K562 (cell line): Measurements from ENCODE around the gene C18orf32. TPM values are rescaled to one million over a fixed set of nuclear protein-coding genes. Genes with fewer than 3 reads are reported as not detected.

Source experiments
- ATF6 ChIP-seq: sonication (generic); formaldehyde crosslinking; IDR thresholded peaks from 2 replicates; pipeline ENCODE4 v1.4.0; 2020; ENCODE audit warnings: mild to moderate bottlenecking, missing genetic modification reagents
- CEBPB ChIP-seq: fragments of 450-650 bp; IDR thresholded peaks from 2 replicates; pipeline ENCODE4 v1.6.1; 2016; ENCODE audit warnings: missing genetic modification characterization, missing compliant biosample characterization
- EP300 ChIP-seq: IDR thresholded peaks from 2 replicates; pipeline ENCODE4 v1.6.1; 2012; ENCODE audit warnings: low read length, improper control_type of control experiment
- KDM5B ChIP-seq: fragments of 200-600 bp; sonication (generic); IDR thresholded peaks from 2 replicates; pipeline ENCODE4 v1.6.1; 2012; ENCODE audit warnings: low read depth, mild to moderate bottlenecking, moderate library complexity, low read length, control low read depth, inconsistent platforms; ENCODE audit not compliant: insufficient replicate concordance
- PPARD ChIP-seq: fragments of 250-450 bp; sonication (Bioruptor Pico); IDR thresholded peaks from 2 replicates; pipeline ENCODE4 v1.8.0; 2022; ENCODE audit warnings: inconsistent platforms, mild to moderate bottlenecking, moderate library complexity
- RAD51 ChIP-seq: fragments of 450-650 bp; IDR thresholded peaks from 2 replicates; pipeline ENCODE4 v1.7.1; 2016; ENCODE audit warnings: low read depth, mild to moderate bottlenecking, borderline replicate concordance
- RREB1 ChIP-seq: fragments of 250-450 bp; sonication (Bioruptor Pico); IDR thresholded peaks from 2 replicates; pipeline ENCODE4 v1.4.0; 2020
- TAL1 ChIP-seq: fragments of 450-650 bp; IDR thresholded peaks from 2 replicates; pipeline ENCODE4 v1.6.1; 2016; ENCODE audit warnings: mild to moderate bottlenecking
- TARDBP ChIP-seq: fragments of 450-650 bp; IDR thresholded peaks from 2 replicates; pipeline ENCODE4 v1.6.1; 2016
- TCFL5 ChIP-seq: fragments of 250-450 bp; sonication (Bioruptor Pico); conservative IDR thresholded peaks from 2 replicates; pipeline ENCODE4 v1.6.1; 2021; ENCODE audit warnings: mild to moderate bottlenecking, moderate library complexity, matching md5 sums
- TOE1 ChIP-seq, 2 experiments: fragments of 450-650 bp in 1 of 2; sonication (generic) in 1 of 2; formaldehyde crosslinking in 1 of 2; IDR thresholded peaks; 2 replicates each; pipeline versions ENCODE4 v1.7.1 to v1.8.0; 2016 to 2022; ENCODE audit warnings: borderline replicate concordance in 2 of 2, mild to moderate bottlenecking in 2 of 2, antibody characterized with exemption in 1 of 2, inconsistent platforms in 1 of 2, low read depth in 1 of 2, missing genetic modification reagents in 1 of 2, moderate library complexity in 1 of 2
- TSHZ1 ChIP-seq: fragments of 250-450 bp; sonication (Bioruptor Pico); IDR thresholded peaks from 2 replicates; pipeline ENCODE4 v1.4.0; 2020; ENCODE audit warnings: mild to moderate bottlenecking, moderate library complexity
- U2AF2 ChIP-seq: fragments of 200-400 bp; formaldehyde crosslinking; optimal IDR thresholded peaks from 2 replicates; pipeline ENCODE3; 2017; ENCODE audit warnings: low read depth, mild to moderate bottlenecking, low read length
- ZNF24 ChIP-seq: fragments of 450-650 bp; IDR thresholded peaks from 2 replicates; pipeline ENCODE4 v1.6.1; 2016
- ZNF668 ChIP-seq: fragments of 250-450 bp; sonication (Bioruptor Pico); IDR thresholded peaks from 2 replicates; pipeline ENCODE4 v1.8.0; 2022; ENCODE audit warnings: mild to moderate bottlenecking, inconsistent platforms
- polyA plus RNA-seq, 8 experiments: library from polyadenylated mRNA; depleted of rRNA in 4 of 8; stranded (reverse) in 5 of 8; unstranded in 3 of 8; fragments of >200 nt; fragmentation: Nextera tagmentation in 2 of 8; fragmentation: Illumina TruSeq in 1 of 8; extraction: Ambion mirVana in 2 of 8; extraction: Trizol in 1 of 8; gene quantifications; 2 replicates each; pipeline versions ENCODE4 v1.2.1 to v1.2.3, GENCODE V29; 2011 to 2014; ENCODE audit warnings: inconsistent platforms in 1 of 8, missing spikeins in 1 of 8
- total RNA-seq, 7 experiments: library from RNA; depleted of rRNA in 6 of 7; stranded (reverse); fragments of >200 nt in 6 of 7; fragmentation: Illumina TruSeq in 2 of 7; extraction: Trizol in 2 of 7; gene quantifications; 2 replicates each; pipeline versions ENCODE4 v1.2.1 to v1.2.3, GENCODE V29; 2011 to 2021; ENCODE audit warnings: low replicate concordance in 1 of 7

C18orf32 gene
- total and polyA plus RNA-seq, 9 of the 15 experiments (the other 6 are each of a cell fraction or from before 2014, with no cell fraction given) = 8.5 to 35.0 (median 20.4) TPM

DNA sequence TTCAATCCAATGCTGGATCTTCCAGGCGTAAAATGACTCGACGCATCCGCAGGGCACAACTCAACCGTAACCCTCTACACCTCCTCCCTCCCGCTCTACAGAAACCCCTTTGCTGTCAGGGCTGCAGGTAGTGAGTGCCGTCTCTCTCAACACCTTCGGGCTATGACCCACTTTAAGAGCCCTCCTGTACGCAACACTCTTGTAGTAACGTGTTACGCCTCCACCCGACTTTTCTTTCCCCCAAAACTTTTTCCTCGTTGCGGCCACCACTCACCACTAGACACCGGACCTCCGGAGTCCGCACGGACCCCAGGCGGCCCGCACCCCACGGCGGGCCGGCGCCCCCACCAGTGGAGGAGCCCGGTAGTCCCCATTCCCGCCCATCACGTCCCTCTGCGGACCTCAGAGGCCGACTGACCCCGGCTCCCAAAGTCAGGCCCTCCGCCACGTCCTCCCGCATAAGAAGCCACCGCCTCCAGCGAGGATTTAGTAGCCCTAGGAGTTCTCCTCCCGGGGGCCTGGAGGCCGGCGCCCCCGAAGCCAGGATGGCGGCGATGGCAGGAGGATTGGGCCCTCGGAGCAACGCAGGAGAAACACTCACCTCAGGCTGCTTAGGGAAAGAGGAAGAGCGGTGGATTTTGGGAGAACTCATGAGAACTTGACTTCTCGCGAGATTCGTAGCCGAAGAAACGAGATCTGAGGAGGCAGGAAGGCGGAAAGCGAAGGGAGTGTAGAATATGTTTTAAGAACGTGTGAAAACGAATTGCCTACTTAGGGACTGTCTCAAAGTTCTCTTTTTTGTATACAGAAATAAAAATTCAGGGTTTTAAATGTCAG lies 5.0 kb upstream of the C18orf32 start, which contains the start of gene RPL17 (continued):
- TF ChIP-seq RREB1 (CRISPR knock-in tag) (no peak), EP300 (no peak), PPARD (CRISPR knock-in tag) (no peak), TARDBP (no peak), TCFL5 (CRISPR knock-in tag) (no peak), TOE1 (IDR thresholded peaks at IDR 0.05; ENCODE audit: borderline replicate concordance) (peak; percentile 45; the same call in 1 of the 2 replicates), TOE1 (CRISPR knock-in tag; IDR thresholded peaks at IDR 0.05; ENCODE audit: borderline replicate concordance, low read depth) (no peak), ZNF24 (no peak), TSHZ1 (CRISPR knock-in tag) (no peak), ATF6 (CRISPR knock-in tag) (no peak), RAD51 (no peak), KDM5B (peak; percentile 95), CEBPB (tag) (no peak), U2AF2 (no peak), TAL1 (no peak), ZNF668 (CRISPR knock-in tag) (no peak)
